T-helper 2 cell treated with Interferon-gamma antibody and Interleukin-4, amounts not matched to agents 5 μg/mL and 100 μg/mL, for 36 hours (primary cell): ENCODE data around the gene MAPK7.

Experiments used
- DNase-seq: peaks from one replicate; pipeline ENCODE4 v3.0.0; 2021; ENCODE audit warnings: low spot score
- H3K27ac Mint-ChIP-seq: one replicate; pipeline ENCODE4 v1.8.0; 2021; ENCODE audit warnings: mild to moderate bottlenecking, mixed read lengths
- H3K27me3 Mint-ChIP-seq: one replicate; pipeline ENCODE4 v1.8.0; 2021; ENCODE audit warnings: low read depth, mixed read lengths
- H3K36me3 Mint-ChIP-seq: one replicate; pipeline ENCODE4 v1.8.0; 2021; ENCODE audit warnings: low read depth, mixed read lengths
- H3K4me1 Mint-ChIP-seq: one replicate; pipeline ENCODE4 v1.8.0; 2021; ENCODE audit warnings: low read depth, mixed read lengths
- H3K4me3 Mint-ChIP-seq: one replicate; pipeline ENCODE4 v1.8.0; 2022; ENCODE audit warnings: mild to moderate bottlenecking, moderate library complexity, mixed read lengths
- H3K9me3 Mint-ChIP-seq: one replicate; pipeline ENCODE4 v1.8.0; 2021; ENCODE audit warnings: mixed read lengths

Gene MAPK7

DNA sequence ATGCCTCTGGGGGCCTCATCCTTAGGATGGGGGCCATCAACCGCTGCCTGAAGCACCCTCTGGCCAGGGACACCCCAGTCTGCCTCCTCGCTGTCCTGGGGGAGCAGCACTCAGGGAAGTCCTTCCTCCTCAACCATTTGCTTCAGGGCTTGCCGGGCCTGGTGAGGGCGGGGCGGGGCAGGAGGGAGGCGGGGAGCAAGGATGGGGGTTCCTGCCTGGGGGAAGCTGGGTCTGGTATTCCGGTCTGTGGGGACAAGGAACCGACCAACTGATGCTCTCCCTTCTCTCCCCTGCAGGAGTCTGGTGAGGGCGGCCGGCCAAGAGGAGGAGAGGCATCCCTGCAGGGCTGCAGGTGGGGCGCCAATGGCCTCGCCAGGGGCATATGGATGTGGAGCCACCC lies 34.7 kb downstream of the MAPK7 start:
- Mint-ChIP-seq H3K27ac (no peak overlapping the region), H3K27me3 (no peaks in the 10 kb centered on the region), H3K4me1 (no peaks in the 10 kb centered on the region), H3K36me3 (no peaks in the 10 kb centered on the region), H3K9me3 (no peaks in the 10 kb centered on the region), H3K4me3 (no peak overlapping the region)
- DNase-seq: no peak

DNA sequence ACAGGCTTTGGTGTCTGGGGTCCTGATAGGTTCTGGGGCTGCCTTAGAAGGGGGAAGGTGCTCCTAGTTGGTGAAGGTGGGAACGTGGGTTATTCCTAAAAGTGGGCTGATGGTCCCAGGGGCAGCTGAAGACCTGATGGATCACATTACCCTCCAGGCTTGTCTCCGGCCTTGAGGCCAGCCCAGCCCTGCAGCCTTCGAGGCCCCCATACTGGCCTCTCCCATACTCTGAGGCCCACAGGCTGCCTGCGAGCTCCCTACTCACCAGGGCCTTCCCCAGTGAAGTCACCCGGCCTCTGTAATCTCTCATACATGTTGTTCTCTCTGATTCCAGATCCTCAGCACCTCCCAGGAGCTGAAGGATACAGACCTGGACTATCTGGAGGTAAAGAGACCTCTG lies 35.5 kb downstream of the MAPK7 start:
- no peaks in the 10 kb centered on the region for H3K4me1 Mint-ChIP-seq
- H3K9me3 Mint-ChIP-seq: no peaks in the 10 kb centered on the region
- DNase-seq: no peak
- H3K4me3 Mint-ChIP-seq: no peak overlapping the region
- H3K27ac Mint-ChIP-seq: no peak overlapping the region
- no peaks in the 10 kb centered on the region for H3K36me3 Mint-ChIP-seq
- H3K27me3 Mint-ChIP-seq: no peaks in the 10 kb centered on the region

DNA sequence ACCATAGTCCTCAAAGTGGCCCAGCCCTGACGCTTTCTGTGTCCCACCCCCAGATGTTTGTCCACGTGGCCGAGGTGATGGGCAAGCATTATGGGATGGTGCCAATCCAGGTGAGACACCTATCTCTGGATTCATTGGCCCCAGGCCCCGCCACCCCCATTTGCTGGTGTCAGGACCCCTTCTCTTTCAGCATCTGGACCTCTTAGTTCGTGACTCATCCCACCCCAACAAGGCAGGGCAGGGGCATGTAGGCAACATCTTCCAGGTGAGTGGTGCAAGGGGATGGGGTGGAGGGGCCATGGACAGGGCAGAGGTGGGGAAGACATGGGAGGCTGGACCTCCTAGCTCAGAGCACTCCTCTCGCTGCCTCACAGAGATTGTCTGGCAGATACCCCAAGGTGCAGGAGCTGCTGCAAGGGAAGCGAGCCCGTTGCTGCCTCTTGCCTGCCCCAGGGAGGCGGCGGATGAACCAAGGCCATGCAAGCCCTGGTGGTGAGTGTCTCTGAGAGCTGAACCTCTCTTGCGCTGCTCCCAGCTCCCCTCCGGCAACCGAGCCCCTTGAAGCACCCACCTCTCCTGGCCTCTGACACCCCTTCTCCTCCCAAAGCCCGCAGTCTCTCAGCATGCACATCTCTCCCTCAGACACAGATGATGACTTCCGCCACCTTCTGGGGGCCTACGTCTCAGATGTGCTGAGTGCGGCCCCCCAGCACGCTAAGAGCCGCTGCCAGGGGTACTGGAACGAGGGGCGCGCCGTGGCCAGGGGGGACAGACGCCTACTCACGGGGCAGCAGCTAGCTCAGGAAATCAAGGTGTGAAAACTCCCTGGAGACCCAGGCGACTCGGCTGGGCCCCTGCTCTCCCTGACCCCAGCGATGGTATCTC lies 36.3 kb downstream of the MAPK7 start:
- no peak overlapping the region for H3K27ac Mint-ChIP-seq
- no peaks in the 10 kb centered on the region for H3K36me3 Mint-ChIP-seq
- H3K27me3 Mint-ChIP-seq: no peaks in the 10 kb centered on the region
- no peak for DNase-seq
- no peaks in the 10 kb centered on the region for H3K9me3 Mint-ChIP-seq
- no peak overlapping the region for H3K4me3 Mint-ChIP-seq
- H3K4me1 Mint-ChIP-seq: no peaks in the 10 kb centered on the region

DNA sequence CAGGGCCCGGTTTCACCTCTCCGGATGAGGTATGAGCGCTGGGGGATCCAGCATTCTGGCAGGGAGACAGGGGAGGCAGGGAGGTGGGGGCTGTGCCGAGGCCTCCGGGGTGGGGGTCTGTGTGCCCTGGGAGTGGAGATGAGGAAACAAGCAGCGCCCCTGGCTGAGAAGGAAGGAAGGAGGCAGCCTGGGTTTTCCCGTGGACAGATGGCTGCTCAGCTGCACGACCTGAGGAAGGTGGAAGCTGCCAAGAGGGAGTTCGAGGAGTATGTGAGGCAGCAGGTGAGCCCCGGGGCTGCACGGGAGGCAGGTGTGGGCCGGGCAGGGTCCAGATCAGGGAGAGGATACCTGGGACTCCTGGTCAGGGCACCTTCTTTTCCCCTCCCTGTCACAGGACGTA lies 37.0 kb downstream of the MAPK7 start:
- H3K36me3 Mint-ChIP-seq: no peaks in the 10 kb centered on the region

DNA sequence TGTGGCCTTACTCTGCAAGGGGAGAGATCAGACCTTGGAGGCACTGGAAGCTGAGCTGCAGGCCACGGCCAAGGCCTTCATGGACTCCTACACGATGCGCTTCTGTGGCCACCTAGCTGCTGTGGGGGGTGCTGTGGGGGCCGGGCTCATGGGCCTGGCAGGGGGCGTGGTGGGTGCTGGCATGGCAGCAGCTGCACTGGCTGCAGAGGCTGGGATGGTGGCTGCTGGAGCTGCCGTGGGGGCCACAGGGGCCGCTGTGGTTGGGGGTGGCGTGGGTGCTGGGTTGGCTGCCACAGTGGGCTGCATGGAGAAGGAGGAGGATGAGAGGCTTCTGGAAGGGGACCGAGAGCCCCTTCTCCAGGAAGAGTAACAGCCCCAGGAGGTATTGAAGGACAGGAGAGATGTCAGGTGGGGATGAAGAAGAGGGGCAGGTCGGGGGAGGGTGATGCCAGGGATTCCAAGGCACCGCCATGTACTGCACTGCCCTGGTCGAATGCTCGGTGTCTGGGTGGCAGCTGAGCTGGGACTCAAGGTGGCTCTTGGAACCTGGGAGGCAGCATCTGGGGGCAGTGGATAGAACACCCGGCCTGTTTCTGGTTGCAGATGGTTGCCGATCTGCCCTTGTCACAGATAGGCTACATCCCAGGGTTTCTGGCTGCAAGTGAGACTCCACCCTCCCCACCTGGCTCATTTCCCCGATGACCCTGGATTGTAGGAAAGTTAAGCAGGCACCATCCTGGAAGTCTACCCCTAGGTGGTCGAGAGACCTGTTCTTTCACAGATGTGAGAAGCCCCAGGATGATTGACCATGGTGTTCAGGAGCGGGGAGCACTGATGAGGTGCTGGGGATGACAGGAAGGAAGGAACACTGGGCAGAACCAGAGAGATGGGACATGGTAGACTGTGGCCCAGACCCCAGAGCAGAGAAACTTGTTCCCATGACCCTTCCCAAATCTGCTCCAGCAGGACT lies 37.8 kb downstream of the MAPK7 start:
- H3K27ac Mint-ChIP-seq: no peak overlapping the region
- no peak for DNase-seq
- no peaks in the 10 kb centered on the region for H3K27me3 Mint-ChIP-seq
- H3K36me3 Mint-ChIP-seq: no peaks in the 10 kb centered on the region
- no peaks in the 10 kb centered on the region for H3K9me3 Mint-ChIP-seq
- no peaks in the 10 kb centered on the region for H3K4me1 Mint-ChIP-seq
- H3K4me3 Mint-ChIP-seq: no peak overlapping the region

More for the DNA sequence above, 37.0 kb downstream of the MAPK7 start:
- H3K27me3 Mint-ChIP-seq: no peaks in the 10 kb centered on the region
- no peak overlapping the region for H3K27ac Mint-ChIP-seq
- no peak for DNase-seq
- no peaks in the 10 kb centered on the region for H3K4me1 Mint-ChIP-seq
- H3K4me3 Mint-ChIP-seq: no peak overlapping the region
- no peaks in the 10 kb centered on the region for H3K9me3 Mint-ChIP-seq

DNA sequence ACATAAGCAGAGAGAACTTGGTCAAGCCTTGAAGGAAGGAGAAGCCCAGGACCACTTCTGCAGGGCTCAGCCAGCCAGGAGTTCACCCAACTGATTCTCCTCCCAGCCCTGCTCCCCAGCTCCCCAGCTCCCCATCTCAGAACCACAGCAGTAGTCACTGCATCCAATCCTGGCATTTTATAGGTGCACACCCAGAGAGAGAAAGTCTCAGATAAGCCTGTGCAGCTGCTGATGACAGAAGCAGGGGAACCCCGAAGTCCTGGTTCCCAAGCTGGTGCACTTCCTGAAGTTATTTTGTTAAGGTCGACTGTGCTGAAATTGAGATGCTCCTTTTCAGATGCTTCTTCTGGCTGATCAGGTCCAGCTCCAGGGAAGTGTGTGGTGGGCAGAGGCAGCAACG lies 39.3 kb downstream of the MAPK7 start:
- no peak for DNase-seq
- Mint-ChIP-seq H3K36me3 (no peaks in the 10 kb centered on the region), H3K4me3 (no peak overlapping the region), H3K4me1 (no peaks in the 10 kb centered on the region), H3K9me3 (no peaks in the 10 kb centered on the region), H3K27me3 (no peaks in the 10 kb centered on the region), H3K27ac (no peak overlapping the region)

DNA sequence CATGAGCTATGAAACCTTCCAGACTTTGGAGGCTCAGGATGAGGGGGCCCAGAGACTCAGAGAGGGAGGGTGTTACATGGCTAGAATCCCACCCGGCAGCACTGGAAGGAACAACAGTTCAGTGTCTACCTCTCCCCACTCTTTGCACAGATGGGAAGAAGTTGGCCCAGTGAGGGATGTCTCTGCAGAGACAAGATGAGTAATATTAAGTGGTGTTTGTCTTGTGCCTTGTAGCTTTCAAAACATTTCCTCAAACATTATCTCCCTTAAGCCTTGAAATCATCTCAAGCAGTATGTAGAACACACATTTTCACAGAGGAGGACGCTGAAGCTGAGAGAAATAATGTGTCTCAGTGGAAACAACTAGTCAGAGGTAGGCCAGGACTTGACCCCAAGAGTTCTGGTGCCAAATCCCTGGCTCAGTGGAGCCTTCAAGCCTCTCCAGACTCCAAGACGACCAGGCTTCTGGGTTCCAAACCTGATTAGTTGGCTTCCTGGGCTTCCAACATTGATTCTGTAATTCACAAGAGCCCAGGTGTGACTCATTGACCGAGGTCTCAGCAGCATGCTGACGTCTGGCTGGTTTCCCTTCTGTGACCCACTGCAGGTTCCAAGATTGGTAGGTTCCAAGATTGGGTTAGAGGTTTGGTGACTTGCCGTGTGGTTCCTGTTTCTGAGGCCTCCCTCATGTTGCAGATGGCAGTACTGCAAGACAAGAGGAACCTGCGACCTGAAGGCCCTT lies 40.1 kb downstream of the MAPK7 start:
- Mint-ChIP-seq H3K27me3 (no peaks in the 10 kb centered on the region), H3K36me3 (no peaks in the 10 kb centered on the region), H3K4me1 (no peaks in the 10 kb centered on the region), H3K27ac (no peak overlapping the region), H3K4me3 (no peak overlapping the region), H3K9me3 (no peaks in the 10 kb centered on the region)
- DNase-seq: peak; percentile 6

DNA sequence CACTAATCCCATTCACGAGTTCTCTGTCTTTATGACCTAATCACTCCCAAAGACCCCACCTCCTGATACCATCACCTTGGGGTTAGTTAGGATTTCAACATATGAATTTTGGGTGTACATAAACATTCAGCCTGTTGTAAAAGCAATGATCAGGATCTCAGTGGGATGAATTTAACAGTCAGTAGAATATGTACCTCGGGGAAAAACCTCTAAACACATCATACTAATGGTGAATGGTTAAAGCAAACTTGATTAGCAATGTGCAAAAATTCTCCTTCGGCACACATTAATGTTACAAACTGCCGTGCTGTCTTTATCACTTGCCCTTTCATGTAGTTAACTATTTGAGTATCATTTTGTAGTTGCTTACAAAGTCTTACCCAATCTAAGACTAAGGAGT lies 42.9 kb downstream of the MAPK7 start:
- no peak overlapping the region for H3K4me3 Mint-ChIP-seq
- peaks cover 3% of the 10 kb centered on the region for H3K27me3 Mint-ChIP-seq
- no peaks in the 10 kb centered on the region for H3K36me3 Mint-ChIP-seq
- DNase-seq: no peak
- no peaks in the 10 kb centered on the region for H3K9me3 Mint-ChIP-seq
- no peaks in the 10 kb centered on the region for H3K4me1 Mint-ChIP-seq
- H3K27ac Mint-ChIP-seq: no peak overlapping the region

DNA sequence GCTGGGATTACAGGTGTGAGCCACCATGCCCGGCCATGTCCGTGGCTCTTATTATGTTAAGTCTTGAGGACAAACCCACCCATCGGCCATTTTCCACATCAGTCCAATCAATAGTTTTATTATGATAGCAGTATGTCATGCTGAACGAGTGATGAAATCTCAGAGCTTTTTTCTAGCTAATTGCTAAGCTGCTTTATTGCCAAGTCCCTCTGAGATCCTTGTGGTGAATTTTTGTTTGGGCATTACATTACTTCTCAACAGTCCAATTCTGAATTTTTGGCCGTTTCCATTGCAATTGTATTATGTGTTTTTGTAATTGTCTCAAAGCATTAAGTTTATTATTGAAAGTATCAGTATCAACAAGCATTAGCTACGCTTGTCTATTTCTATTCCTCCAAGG lies 43.6 kb downstream of the MAPK7 start:
- no peak for DNase-seq
- H3K27me3 Mint-ChIP-seq: peaks cover 3% of the 10 kb centered on the region
- no peaks in the 10 kb centered on the region for H3K36me3 Mint-ChIP-seq
- no peak overlapping the region for H3K27ac Mint-ChIP-seq
- no peak overlapping the region for H3K4me3 Mint-ChIP-seq
- no peaks in the 10 kb centered on the region for H3K9me3 Mint-ChIP-seq
- no peaks in the 10 kb centered on the region for H3K4me1 Mint-ChIP-seq

DNA sequence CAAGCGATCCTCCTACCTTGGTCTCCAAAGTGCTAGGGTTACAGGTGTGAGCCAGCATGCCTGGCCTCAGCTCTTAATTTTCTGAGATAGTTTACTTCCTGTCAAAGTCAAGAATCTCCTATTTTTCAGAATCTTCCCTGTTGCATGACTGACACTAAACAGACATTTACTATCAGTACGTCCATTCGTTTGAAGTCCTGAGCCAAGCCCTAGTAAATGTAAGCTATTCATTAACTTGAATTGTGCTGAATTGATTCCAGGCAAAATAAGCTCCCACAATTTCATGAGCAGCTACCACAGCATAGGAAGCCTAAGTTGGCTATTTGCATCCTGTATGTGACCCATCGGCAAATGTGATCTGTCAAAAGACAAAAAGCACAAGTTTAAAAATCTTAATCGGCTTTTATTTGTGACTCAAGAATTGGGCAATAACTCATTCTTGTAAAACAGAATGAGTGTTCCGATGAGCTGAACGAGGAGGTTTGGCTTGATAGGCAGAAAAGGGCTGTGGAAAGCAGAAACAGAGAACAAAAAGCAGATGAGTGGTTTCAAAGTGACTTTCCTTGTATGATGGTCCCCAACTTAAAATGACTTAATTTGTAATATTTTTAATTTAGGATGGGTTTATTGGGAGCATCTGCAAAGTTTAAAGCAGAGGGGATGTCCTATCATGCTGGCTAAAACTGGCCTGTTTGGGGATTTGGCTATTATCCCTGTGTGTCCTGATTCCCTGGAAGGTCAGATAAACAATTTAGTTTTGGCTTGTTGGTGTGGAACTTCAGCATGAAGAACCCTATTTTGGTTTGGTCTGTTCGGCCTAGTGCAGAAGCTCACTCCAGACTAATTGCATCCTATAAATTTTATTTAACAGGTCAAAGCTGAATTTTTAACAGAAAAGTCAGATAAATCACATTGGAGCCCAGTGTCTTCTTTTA lies 46.9 kb downstream of the MAPK7 start:
- H3K9me3 Mint-ChIP-seq: no peaks in the 10 kb centered on the region
- H3K27ac Mint-ChIP-seq: no peak overlapping the region
- no peak for DNase-seq

DNA sequence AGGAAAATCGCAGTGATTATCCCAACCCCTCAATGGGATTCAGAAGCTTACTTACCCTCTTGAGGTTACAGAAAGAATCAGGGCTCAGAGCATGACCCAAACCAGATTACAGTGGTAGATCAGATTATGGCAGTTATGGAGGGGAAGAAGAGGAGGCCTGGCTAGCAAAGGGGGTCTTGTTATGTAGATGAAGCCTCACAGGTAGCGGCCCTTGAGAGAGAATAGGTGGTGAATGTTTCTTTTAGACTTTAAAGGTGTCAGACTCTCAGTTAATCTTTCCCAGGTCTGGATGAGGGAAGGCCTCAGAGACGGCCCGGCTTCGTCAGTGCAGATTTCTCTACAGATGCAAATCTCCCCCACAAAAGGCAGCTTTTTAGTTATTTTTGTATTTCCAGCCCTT lies 48.3 kb downstream of the MAPK7 start:
- no peak for DNase-seq
- Mint-ChIP-seq H3K27ac (no peak overlapping the region), H3K4me1 (no peaks in the 10 kb centered on the region), H3K4me3 (no peak overlapping the region), H3K9me3 (no peaks in the 10 kb centered on the region), H3K27me3 (peaks cover 5% of the 10 kb centered on the region), H3K36me3 (no peaks in the 10 kb centered on the region)

More for the DNA sequence above, 46.9 kb downstream of the MAPK7 start:
- H3K4me1 Mint-ChIP-seq: no peaks in the 10 kb centered on the region
- H3K27me3 Mint-ChIP-seq: peaks cover 3% of the 10 kb centered on the region
- no peaks in the 10 kb centered on the region for H3K36me3 Mint-ChIP-seq
- H3K4me3 Mint-ChIP-seq: no peak overlapping the region

DNA sequence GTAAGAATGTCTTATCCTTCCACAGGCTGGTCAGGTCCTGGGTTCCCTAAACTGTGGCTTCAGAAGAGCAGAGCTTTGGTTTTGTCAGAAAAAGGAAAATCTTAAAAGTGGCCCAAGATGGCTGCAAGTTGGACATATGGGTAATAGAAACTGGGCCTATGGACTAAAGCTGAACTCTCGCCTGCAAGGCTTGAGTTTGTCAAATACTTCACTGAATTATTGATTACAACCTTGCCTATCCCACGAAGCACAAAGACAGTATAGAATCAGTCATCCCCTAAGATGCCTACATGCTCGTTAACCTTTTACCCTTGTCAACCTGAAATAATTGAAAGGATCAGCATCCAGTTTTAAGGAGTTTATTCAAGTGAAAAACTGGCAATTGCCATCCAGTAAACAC lies 53.4 kb downstream of the MAPK7 start:
- Mint-ChIP-seq H3K27ac (no peak overlapping the region), H3K4me1 (no peaks in the 10 kb centered on the region), H3K36me3 (no peaks in the 10 kb centered on the region), H3K9me3 (no peaks in the 10 kb centered on the region), H3K27me3 (peaks cover 9% of the 10 kb centered on the region), H3K4me3 (no peak overlapping the region)
- DNase-seq: no peak
